Right hindlimb (tissue), 1 donor: ENCODE results near the gene MSI2.

ENCODE experiments used
- DNase-seq: peaks from one replicate; pipeline ENCODE4 v3.0.0-alpha.2; 2018

The MSI2 gene

GRCh38 chr17:57372156-57372555 lies 115.8 kb downstream of the MSI2 start:
- DNase-seq = no peak

- DNase-seq = no peak
Observed at GRCh38 chr17:57373048-57373447, 116.7 kb downstream of the MSI2 start.

GRCh38 chr17:57373756-57374155 lies 117.4 kb downstream of the MSI2 start:
- no peak for DNase-seq

- DNase-seq = no peak
Observed at GRCh38 chr17:57375040-57375769, 118.9 kb downstream of the MSI2 start.

GRCh38 chr17:57375770-57376225 lies 119.5 kb downstream of the MSI2 start:
- DNase-seq = no peak

GRCh38 chr17:57377094-57377493 lies 120.8 kb downstream of the MSI2 start:
- no peak for DNase-seq

- DNase-seq = no peak
Observed at GRCh38 chr17:57379237-57379894, 123.0 kb downstream of the MSI2 start.

- no peak for DNase-seq
Observed at GRCh38 chr17:57379895-57380434, 123.6 kb downstream of the MSI2 start.

- DNase-seq = no peak
Observed at GRCh38 chr17:57381498-57381897, 125.2 kb downstream of the MSI2 start.

- DNase-seq = no peak
Observed at GRCh38 chr17:57384219-57384618, 127.9 kb downstream of the MSI2 start.

- no peak for DNase-seq
Observed at GRCh38 chr17:57385975-57386374, 129.7 kb downstream of the MSI2 start.

GRCh38 chr17:57387575-57387974 lies 131.3 kb downstream of the MSI2 start:
- no peak for DNase-seq

- no peak for DNase-seq
Observed at GRCh38 chr17:57388131-57388725, 131.9 kb downstream of the MSI2 start.

- DNase-seq = no peak
Observed at GRCh38 chr17:57389473-57389872, 133.2 kb downstream of the MSI2 start.

GRCh38 chr17:57391076-57391825 lies 134.9 kb downstream of the MSI2 start:
- DNase-seq = no peak

- DNase-seq = no peak
Observed at GRCh38 chr17:57391857-57392471, 135.6 kb downstream of the MSI2 start.

GRCh38 chr17:57393368-57393767 lies 137.0 kb downstream of the MSI2 start:
- DNase-seq = no peak

- no peak for DNase-seq
Observed at GRCh38 chr17:57394375-57394774, 138.1 kb downstream of the MSI2 start.

- DNase-seq = no peak
Observed at GRCh38 chr17:57395721-57396321, 139.5 kb downstream of the MSI2 start.

GRCh38 chr17:57396511-57396921 lies 140.2 kb downstream of the MSI2 start:
- peak; percentile 36 for DNase-seq

GRCh38 chr17:57397402-57397801 lies 141.1 kb downstream of the MSI2 start:
- no peak for DNase-seq

- no peak for DNase-seq
Observed at GRCh38 chr17:57399690-57400089, 143.4 kb downstream of the MSI2 start.
